Stimulated activated CD8-positive, alpha-beta memory T cell treated with anti-CD3 and anti-CD28 coated beads, Interleukin-12 subunit alpha, Interleukin-12 subunit beta, amount 100 ng/mL, for 1 hour (primary cell): Measurements from ENCODE around the gene INAVA.
"Not testable (repeated sequence)": the region's sequence is repeated elsewhere in the genome, so short reads cannot be mapped to it uniquely, and the experiment has no call there.

Experiments used
- DNase-seq: peaks from one replicate; pipeline ENCODE4 v3.0.0-alpha.2; 2020; ENCODE audit warnings: low read depth

Gene INAVA

DNA sequence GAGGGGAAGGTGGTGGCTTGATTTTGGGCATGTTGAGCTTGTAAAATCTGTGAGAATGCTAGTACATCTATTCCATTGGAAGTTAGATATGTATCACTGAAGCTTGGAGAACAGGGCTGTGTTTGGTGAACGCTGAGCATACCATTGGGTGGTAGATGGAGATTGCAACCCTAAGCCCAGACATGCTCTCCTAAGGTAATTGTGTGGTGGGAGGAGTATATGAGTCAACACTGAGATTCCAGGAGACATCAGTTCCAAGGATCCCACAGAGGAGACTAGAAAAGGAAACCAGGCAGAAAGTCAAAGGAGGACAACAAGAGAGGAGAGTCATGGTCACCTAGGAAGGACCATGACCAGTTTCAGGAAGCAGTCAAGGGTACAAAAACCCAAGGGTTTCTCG is 68.4 kb downstream of the INAVA start:
- DNase-seq, result no peak

DNA sequence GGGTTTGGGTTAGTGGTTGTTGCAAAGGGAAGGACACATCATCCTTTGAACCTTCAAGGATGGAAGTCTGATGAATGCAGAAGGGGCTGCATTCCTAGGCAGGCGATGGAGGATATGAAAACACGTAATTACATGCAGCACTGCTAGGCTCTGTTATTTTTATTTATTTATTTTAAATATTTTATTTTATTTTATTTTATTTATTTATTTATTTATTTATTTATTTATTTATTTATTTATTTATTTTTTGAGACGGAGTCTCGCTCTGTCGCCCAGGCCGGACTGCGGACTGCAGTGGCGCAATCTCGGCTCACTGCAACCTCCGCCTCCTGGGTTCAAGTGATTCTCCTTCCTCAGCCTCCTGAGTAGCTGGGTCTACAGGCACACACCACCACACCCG is 69.2 kb downstream of the INAVA start:
- DNase-seq, result not testable (repeated sequence)
